ENCODE data around the gene C19orf44. TPM values are rescaled to one million over a fixed set of nuclear protein-coding genes. Genes with fewer than 3 reads are reported as not detected.

The C19orf44 gene
- total and polyA plus RNA-seq, 2 of the 4 experiments (the other 2 are of a cell fraction), result 1.4 to 3.8 TPM

- TF ChIP-seq MAZ (IDR thresholded peaks at IDR 0.05; ENCODE audit: borderline replicate concordance, low read depth, low read length) (no peak), CTCF (conservative IDR thresholded peaks at IDR 0.05; ENCODE audit: low read depth, low read length) (no peak)
Measured at GRCh38 chr19:16524991-16525734, 29.0 kb downstream of the C19orf44 start (continued).

Measured in IMR-90 (cell line).